Sigmoid colon (tissue), 7 donors: ENCODE data around the gene TDRKH. TPM values are rescaled to one million over a fixed set of nuclear protein-coding genes. Genes with fewer than 3 reads are reported as not detected.

ENCODE experiments used
- DNase-seq: peaks from one replicate; pipeline ENCODE4 v3.0.0-alpha.2; 2019
- H3K27ac ChIP-seq, 4 donors: fragments of 200-600 bp; sonication (generic); one replicate each; pipeline ENCODE4 v1.5.1; 2016 to 2019; ENCODE audit warnings: mild to moderate bottlenecking in 1 of 4
- H3K27me3 ChIP-seq, 3 donors: fragments of 200-600 bp; sonication (generic); one replicate each; pipeline ENCODE4 v1.5.1; 2019; ENCODE audit warnings: mild to moderate bottlenecking in 1 of 3
- H3K36me3 ChIP-seq, 4 donors: fragments of 200-600 bp; sonication (generic); one replicate each; pipeline ENCODE4 v1.5.1; 2016 to 2019
- H3K4me1 ChIP-seq, 4 donors: fragments of 200-600 bp; sonication (generic); one replicate each; pipeline ENCODE4 v1.5.1; 2017 to 2019
- H3K4me3 ChIP-seq, 4 donors: fragments of 200-600 bp; sonication (generic); one replicate each; pipeline ENCODE4 v1.5.1; 2017 to 2019; ENCODE audit warnings: mild to moderate bottlenecking in 2 of 4, moderate library complexity in 1 of 4
- H3K9me3 ChIP-seq, 4 donors: fragments of 200-600 bp in 3 of 4; sonication (generic) in 3 of 4; one replicate each; pipeline versions ENCODE4 v1.5.1 to v1.6.1; 2013 to 2019
- EP300 ChIP-seq, 4 donors: sonication (generic); formaldehyde crosslinking; IDR thresholded peaks; one replicate each; pipeline ENCODE4 v1.6.1; 2017; ENCODE audit warnings: antibody characterized with exemption in 4 of 4
- POLR2A ChIP-seq, 2 donors: fragments of 450-650 bp; IDR thresholded peaks; one replicate each; pipeline ENCODE4 v1.6.1; 2016; ENCODE audit warnings: antibody characterized with exemption in 2 of 2, mild to moderate bottlenecking in 2 of 2, moderate library complexity in 2 of 2
- POLR2AphosphoS5 ChIP-seq, 4 donors: sonication (generic); formaldehyde crosslinking; IDR thresholded peaks; one replicate each; pipeline ENCODE4 v1.6.1; 2017; ENCODE audit warnings: antibody characterized with exemption in 4 of 4
- WGBS, 2 donors: extraction: QIAGEN DNeasy Blood & Tissue Kit; methylation state at CpG; one replicate each; pipeline ENCODE4 v1.1.7; 2013; 5-methylcytosine and 5-hydroxymethylcytosine counted together
- intact Hi-C: fragments of 100-400 bp; cut with DNase I; formaldehyde crosslinking; loops from one replicate; pipeline ENCODE4 v1.15.1; 2023
- polyA plus RNA-seq, 3 donors: library from polyadenylated mRNA; stranded (reverse); fragments of 200-250 nt; gene quantifications; one replicate each; pipeline ENCODE4 v1.2.3, GENCODE V29; 2013
- total RNA-seq, 4 donors: library from RNA; depleted of rRNA; stranded (reverse); fragments of >200 nt; gene quantifications; one replicate each; pipeline ENCODE4 v1.1.0, GENCODE V29; 2016
- TF ChIP-seq, protein P1 (sequence below), 4 experiments: fragments of 450-650 bp in 3 of 4; fragments of 200-600 bp in 1 of 4; IDR thresholded peaks; one replicate each; pipeline ENCODE4 v1.5.1; 2016 to 2019; ENCODE audit warnings: antibody characterized with exemption in 4 of 4, mild to moderate bottlenecking in 3 of 4, moderate library complexity in 2 of 4
- donor health status: healthy with polysubstance abuse.
- donor health status: Bipolar disorder and iron deficiency.
- donor health status: healthy.

Gene TDRKH
- total and polyA plus RNA-seq, 7 donors: 1.8 to 5.5 (median 3.9) TPM

DNA sequence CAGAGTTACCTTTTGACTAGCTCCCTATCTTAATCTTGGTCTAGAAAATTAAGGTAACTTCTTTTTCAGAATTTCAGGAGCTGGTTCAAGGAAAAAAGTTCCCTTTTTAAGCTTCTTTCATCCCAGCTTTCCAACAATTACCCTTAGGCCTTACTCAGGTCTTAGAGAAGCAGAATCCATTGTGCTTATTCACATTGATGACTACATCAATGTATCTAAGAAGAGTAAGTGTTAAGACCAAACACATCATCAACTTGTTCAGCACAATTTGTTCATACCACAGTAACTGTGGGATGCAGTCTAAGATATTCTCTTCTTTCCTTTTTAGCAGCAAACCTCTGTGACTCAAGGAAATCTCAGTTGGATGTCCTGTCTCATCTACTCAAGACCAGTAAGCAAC, 31.1 kb downstream of the TDRKH start:
- intact Hi-C loops: no loop called here
- no peak for TF ChIP-seq POLR2AphosphoS5 (IDR thresholded peaks at IDR 0.05)
- no peak for TF ChIP-seq POLR2A (IDR thresholded peaks at IDR 0.05)
- TF ChIP-seq, protein P1, sequence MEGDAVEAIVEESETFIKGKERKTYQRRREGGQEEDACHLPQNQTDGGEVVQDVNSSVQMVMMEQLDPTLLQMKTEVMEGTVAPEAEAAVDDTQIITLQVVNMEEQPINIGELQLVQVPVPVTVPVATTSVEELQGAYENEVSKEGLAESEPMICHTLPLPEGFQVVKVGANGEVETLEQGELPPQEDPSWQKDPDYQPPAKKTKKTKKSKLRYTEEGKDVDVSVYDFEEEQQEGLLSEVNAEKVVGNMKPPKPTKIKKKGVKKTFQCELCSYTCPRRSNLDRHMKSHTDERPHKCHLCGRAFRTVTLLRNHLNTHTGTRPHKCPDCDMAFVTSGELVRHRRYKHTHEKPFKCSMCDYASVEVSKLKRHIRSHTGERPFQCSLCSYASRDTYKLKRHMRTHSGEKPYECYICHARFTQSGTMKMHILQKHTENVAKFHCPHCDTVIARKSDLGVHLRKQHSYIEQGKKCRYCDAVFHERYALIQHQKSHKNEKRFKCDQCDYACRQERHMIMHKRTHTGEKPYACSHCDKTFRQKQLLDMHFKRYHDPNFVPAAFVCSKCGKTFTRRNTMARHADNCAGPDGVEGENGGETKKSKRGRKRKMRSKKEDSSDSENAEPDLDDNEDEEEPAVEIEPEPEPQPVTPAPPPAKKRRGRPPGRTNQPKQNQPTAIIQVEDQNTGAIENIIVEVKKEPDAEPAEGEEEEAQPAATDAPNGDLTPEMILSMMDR (IDR thresholded peaks at IDR 0.05): no peak
- TF ChIP-seq EP300 (IDR thresholded peaks at IDR 0.05): no peak
- Histone ChIP-seq H3K36me3 (peaks cover 0 to 58% (median 16%) of the 10 kb centered on the region in 4 donors), H3K27ac (no peak overlapping the region), H3K4me3 (no peak overlapping the region), H3K27me3 (no peaks in the 10 kb centered on the region), H3K9me3 (no peaks in the 10 kb centered on the region), H3K4me1 (peaks cover 0 to 13% (median 7%) of the 10 kb centered on the region in 4 donors)
- no peak for DNase-seq

DNA sequence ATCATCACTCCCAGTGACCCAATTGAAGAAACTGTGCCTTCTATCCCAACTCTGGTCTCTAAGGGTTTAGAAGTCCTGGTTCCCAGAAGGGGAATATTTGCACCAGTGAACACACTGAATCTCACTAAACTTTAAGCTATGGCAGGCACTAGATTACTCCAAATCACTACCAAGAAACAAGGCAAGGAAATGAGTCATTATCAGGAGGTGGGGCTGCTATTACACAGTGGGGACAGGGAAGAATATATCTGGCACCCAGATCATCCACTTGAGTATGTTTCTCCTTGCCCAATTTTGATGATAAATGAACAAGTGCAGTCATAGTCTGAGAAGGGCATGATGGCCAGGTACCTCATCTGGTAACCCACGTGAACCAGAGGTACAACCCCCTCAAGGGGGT, 34.0 kb downstream of the TDRKH start:
- 77 to 84% methylated on average over 1 of the region's 1 CpG for WGBS, 2 donors
- no peak for TF ChIP-seq EP300 (IDR thresholded peaks at IDR 0.05)
- TF ChIP-seq, protein P1 (IDR thresholded peaks at IDR 0.05): no peak
- TF ChIP-seq POLR2A (IDR thresholded peaks at IDR 0.05): no peak
- TF ChIP-seq POLR2AphosphoS5 (IDR thresholded peaks at IDR 0.05): no peak
- intact Hi-C loops: no loop called here

DNA sequence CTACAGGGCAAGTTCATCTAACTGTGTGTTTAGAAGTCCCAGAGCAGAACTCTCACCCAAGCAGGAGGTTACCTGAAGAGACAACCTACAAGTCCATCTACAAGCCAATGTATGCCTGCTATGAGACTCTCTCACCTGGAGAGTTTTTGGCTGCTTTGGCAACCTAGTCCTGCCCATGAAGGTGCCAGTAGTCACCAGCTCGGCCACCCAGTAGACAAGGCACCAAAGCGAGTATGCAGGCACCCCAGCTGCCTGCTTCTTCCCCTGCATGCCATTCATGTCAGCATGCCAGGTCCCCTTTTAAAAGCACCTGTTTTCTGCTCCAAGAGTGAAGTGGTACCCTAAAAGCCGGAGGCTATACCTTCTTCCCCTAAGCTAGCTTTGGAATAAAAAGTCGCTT, 48.8 kb downstream of the TDRKH start:
- DNase-seq: no peak

More for the DNA sequence above, 34.0 kb downstream of the TDRKH start:
- H3K4me1 ChIP-seq: no peaks in the 10 kb centered on the region
- H3K9me3 ChIP-seq: no peaks in the 10 kb centered on the region
- peaks cover 0 to 48% (median 9%) of the 10 kb centered on the region in 4 donors for H3K36me3 ChIP-seq
- DNase-seq: no peak
- no peaks in the 10 kb centered on the region for H3K27me3 ChIP-seq
- H3K4me3 ChIP-seq: no peak overlapping the region
- no peak overlapping the region for H3K27ac ChIP-seq

DNA sequence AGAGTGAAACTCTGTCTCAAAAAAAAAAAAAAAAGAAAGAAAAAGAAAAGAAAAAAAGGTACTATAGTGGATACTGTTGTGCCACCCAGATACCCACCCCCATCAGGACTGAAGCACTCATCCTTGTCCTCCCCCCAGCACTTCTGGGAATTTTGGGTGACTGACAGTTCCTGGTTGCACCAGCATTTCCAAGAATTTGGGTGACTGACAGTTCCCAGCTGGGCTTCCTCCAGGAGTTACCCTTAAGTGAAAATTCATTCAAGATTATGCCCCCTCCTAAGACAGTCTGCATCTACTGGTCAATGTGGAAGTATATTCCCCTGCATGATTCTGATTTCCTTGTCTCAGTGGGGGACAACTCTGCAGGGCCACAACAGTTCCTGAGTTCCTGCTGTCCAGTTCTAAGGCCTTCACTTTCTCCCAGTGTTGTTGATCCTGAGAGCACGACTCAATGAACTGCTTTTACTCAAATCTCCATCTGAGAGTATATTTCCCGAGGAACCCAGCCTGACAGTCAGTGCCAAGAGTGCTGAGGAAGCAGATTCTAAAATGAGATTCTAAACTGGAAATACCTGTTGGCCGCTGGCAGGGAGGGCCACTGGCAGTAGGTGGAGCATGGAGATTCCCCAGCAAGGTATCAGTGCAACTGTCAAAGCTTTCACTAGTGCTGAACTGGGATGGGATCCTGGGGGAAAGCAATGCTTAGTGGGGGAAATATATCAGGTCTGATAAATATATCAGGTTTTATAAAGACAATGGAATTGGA, 50.5 kb downstream of the TDRKH start:
- no peaks in the 10 kb centered on the region for H3K27me3 ChIP-seq
- WGBS, 2 donors: 18 to 52% methylated on average over 3 of the region's 3 CpGs
- H3K27ac ChIP-seq: no peak overlapping the region

More for the DNA sequence above, 48.8 kb downstream of the TDRKH start:
- TF ChIP-seq EP300 (IDR thresholded peaks at IDR 0.05) (no peak), POLR2A (IDR thresholded peaks at IDR 0.05) (no peak), POLR2AphosphoS5 (IDR thresholded peaks at IDR 0.05) (no peak)
- TF ChIP-seq, protein P1 (IDR thresholded peaks at IDR 0.05): no peak
- Histone ChIP-seq H3K4me1 (no peaks in the 10 kb centered on the region), H3K9me3 (peaks cover 0 to 10% (median 0%) of the 10 kb centered on the region in 4 donors), H3K27ac (no peak overlapping the region), H3K4me3 (no peak overlapping the region), H3K27me3 (no peaks in the 10 kb centered on the region), H3K36me3 (no peaks in the 10 kb centered on the region)
- WGBS, 2 donors: 92 to 94% methylated on average over 4 of the region's 4 CpGs
- intact Hi-C loops: no loop called here

More for the DNA sequence above, 50.5 kb downstream of the TDRKH start:
- Histone ChIP-seq H3K4me1 (no peaks in the 10 kb centered on the region), H3K36me3 (no peaks in the 10 kb centered on the region), H3K9me3 (peaks cover 0 to 10% (median 0%) of the 10 kb centered on the region in 4 donors), H3K4me3 (no peak overlapping the region)
- TF ChIP-seq POLR2A (IDR thresholded peaks at IDR 0.05) (no peak), EP300 (IDR thresholded peaks at IDR 0.05) (no peak), POLR2AphosphoS5 (IDR thresholded peaks at IDR 0.05) (no peak)
- TF ChIP-seq, protein P1 (IDR thresholded peaks at IDR 0.05): no peak
- intact Hi-C loops: no loop called here
- DNase-seq: no peak
